KOPT-K1 (cell line): ENCODE measurements around the gene DOC2A.

Experiments used
- H3K27ac ChIP-seq: fragments of 200-600 bp; sonication (generic); 2 replicates; pipeline ENCODE4 v1.5.1; 2016; ENCODE audit warnings: antibody characterized with exemption, mild to moderate bottlenecking, low read depth, low read length; ENCODE audit not compliant: poor library complexity, severe bottlenecking
- H3K36me3 ChIP-seq: fragments of 200-600 bp; sonication (generic); 2 replicates; pipeline ENCODE4 v1.5.1; 2017; ENCODE audit warnings: antibody characterized with exemption, mild to moderate bottlenecking, low read length, moderate library complexity; ENCODE audit not compliant: insufficient read depth
- H3K9me3 ChIP-seq: fragments of 200-600 bp; sonication (generic); 2 replicates; pipeline ENCODE4 v1.5.1; 2017; ENCODE audit warnings: antibody characterized with exemption, low read length, mild to moderate bottlenecking; ENCODE audit not compliant: insufficient read depth, poor library complexity, severe bottlenecking

Gene DOC2A

GRCh38 chr16:29990883-29991570 is 19.8 kb downstream of the DOC2A start:
- H3K36me3 ChIP-seq = peaks cover 88% of the 10 kb centered on the region
- no peak overlapping the region for H3K27ac ChIP-seq
- H3K9me3 ChIP-seq = no peaks in the 10 kb centered on the region

DNA sequence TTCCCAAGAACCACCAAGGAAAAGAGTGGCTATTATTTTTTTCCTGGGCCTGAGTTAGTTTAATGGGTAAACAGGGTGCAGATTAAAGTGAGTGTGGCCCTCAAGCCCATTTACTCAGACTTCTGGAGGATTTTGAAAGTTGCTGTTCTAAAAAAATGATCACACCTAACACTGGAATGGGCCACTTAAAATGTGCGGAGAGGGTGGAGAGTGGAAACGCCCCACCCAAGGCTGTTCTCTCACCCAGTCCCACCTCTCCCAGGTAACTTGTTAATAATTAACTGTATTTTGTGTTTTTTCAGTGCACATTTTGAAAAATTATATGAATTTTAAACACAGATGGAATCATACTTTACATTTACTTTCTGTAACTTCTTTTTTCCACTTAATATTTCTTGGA is 20.8 kb downstream of the DOC2A start:
- H3K9me3 ChIP-seq = no peaks in the 10 kb centered on the region
- peaks cover 98% of the 10 kb centered on the region for H3K36me3 ChIP-seq
- H3K27ac ChIP-seq = no peak overlapping the region

DNA sequence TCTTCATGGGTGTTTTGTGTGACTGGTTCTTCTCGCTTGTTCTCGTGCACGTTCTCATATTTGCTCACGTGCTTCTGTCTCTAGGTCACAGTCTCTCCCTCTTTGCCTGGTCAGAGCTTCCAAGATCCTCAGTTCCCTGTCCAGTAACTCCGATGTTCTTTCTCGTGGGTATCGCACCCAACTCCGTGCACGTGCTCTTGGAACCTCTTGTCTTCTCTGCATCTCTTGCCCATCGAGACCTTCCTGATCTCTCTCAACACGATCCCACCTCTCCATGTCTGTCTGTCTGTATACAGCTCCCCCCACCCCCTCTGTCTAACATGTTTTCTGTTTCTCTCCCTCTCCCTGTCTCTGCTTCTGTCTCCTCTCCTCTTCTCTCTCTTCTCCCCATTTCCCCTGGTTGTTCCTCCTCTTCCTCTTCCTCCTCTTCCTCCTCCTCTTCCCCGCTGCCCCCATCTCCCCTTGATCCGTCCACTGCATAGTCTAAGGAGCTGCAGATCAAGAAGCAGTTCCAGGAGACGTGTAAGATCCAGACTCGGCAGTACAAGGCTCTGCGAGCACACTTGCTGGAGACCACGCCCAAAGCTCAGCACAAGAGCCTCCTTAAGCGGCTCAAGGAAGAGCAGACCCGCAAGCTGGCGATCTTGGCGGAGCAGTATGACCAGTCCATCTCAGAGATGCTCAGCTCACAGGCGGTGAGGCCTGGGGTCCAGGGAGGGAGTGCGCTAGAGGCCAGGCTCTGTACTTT is 21.5 kb downstream of the DOC2A start:
- no peaks in the 10 kb centered on the region for H3K9me3 ChIP-seq
- H3K36me3 ChIP-seq = peaks cover 100% of the 10 kb centered on the region
- H3K27ac ChIP-seq = no peak overlapping the region

- H3K9me3 ChIP-seq = no peaks in the 10 kb centered on the region
- H3K36me3 ChIP-seq = peaks cover 100% of the 10 kb centered on the region
- H3K27ac ChIP-seq = no peak overlapping the region
Measured at GRCh38 chr16:29988346-29989075, 22.3 kb downstream of the DOC2A start.

DNA sequence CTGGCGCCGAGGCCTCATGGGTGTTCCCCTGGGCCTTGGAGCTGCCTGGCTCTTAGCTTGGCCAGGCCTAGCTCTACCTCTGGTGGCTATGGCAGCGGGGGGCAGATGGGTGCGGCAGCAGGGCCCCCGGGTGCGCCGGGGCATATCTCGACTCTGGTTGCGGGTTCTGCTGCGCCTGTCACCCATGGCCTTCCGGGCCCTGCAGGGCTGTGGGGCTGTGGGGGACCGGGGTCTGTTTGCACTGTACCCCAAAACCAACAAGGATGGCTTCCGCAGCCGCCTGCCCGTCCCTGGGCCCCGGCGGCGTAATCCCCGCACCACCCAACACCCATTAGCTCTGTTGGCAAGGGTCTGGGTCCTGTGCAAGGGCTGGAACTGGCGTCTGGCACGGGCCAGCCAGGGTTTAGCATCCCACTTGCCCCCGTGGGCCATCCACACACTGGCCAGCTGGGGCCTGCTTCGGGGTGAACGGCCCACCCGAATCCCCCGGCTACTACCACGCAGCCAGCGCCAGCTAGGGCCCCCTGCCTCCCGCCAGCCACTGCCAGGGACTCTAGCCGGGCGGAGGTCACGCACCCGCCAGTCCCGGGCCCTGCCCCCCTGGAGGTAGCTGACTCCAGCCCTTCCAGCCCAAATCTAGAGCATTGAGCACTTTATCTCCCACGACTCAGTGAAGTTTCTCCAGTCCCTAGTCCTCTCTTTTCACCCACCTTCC is 23.3 kb downstream of the DOC2A start:
- Histone ChIP-seq H3K27ac (no peak overlapping the region), H3K36me3 (peaks cover 100% of the 10 kb centered on the region), H3K9me3 (no peaks in the 10 kb centered on the region)

GRCh38 chr16:29986931-29987330 is 23.9 kb downstream of the DOC2A start:
- H3K36me3 ChIP-seq = peaks cover 100% of the 10 kb centered on the region
- H3K9me3 ChIP-seq = no peaks in the 10 kb centered on the region
- no peak overlapping the region for H3K27ac ChIP-seq

DNA sequence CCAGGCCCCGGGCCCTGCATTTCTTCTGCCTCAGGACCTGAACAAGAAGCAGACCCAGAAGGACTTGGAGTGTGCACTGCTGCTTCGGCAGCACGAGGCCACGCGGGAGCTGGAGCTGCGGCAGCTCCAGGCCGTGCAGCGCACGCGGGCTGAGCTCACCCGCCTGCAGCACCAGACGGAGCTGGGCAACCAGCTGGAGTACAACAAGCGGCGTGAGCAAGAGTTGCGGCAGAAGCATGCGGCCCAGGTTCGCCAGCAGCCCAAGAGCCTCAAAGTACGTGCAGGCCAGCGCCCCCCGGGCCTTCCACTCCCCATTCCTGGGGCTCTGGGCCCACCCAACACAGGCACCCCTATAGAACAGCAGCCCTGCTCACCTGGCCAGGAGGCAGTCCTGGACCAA is 24.6 kb downstream of the DOC2A start:
- Histone ChIP-seq H3K9me3 (no peaks in the 10 kb centered on the region), H3K36me3 (peaks cover 100% of the 10 kb centered on the region), H3K27ac (no peak overlapping the region)

GRCh38 chr16:29985271-29985811 is 25.5 kb downstream of the DOC2A start:
- no peaks in the 10 kb centered on the region for H3K9me3 ChIP-seq
- peaks cover 100% of the 10 kb centered on the region for H3K36me3 ChIP-seq
- H3K27ac ChIP-seq = no peak overlapping the region

- peaks cover 100% of the 10 kb centered on the region for H3K36me3 ChIP-seq
- H3K9me3 ChIP-seq = no peaks in the 10 kb centered on the region
- no peak overlapping the region for H3K27ac ChIP-seq
Measured at GRCh38 chr16:29984764-29985147, 26.1 kb downstream of the DOC2A start.

- Histone ChIP-seq H3K9me3 (no peaks in the 10 kb centered on the region), H3K36me3 (peaks cover 100% of the 10 kb centered on the region), H3K27ac (no peak overlapping the region)
Measured at GRCh38 chr16:29984137-29984763, 26.6 kb downstream of the DOC2A start.

DNA sequence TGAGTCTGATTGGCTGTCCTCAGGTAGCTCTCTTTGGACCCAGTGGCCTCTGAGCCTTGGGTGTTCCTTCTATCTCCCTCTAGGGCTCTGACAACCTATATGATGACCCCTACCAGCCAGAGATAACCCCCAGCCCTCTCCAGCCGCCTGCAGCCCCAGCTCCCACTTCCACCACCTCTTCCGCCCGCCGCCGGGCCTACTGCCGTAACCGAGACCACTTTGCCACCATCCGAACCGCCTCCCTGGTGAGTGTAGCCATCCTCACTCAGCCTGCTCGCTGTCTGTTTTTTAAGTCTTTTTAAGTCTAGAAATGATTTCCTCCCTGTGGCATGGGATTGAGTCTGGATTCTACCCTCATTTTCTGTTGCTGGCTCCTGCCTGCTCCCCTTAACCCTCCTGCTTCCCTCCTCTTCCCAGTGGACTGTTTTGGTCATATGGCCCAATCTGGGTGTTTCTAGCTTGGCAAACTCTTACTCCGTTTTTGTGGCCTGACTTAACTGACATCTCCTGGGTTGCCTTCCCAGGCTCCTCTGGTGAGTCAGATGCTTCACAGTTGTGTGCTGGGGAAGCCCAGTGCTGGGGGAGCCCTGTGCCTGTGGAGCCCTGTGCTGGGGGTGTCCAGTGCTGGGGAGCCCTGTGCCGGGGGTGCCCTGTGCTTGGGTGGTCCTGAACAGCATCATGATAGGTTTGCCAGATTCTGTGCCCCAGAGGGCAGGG is 27.2 kb downstream of the DOC2A start:
- Histone ChIP-seq H3K27ac (no peak overlapping the region), H3K36me3 (peaks cover 100% of the 10 kb centered on the region), H3K9me3 (no peaks in the 10 kb centered on the region)

DNA sequence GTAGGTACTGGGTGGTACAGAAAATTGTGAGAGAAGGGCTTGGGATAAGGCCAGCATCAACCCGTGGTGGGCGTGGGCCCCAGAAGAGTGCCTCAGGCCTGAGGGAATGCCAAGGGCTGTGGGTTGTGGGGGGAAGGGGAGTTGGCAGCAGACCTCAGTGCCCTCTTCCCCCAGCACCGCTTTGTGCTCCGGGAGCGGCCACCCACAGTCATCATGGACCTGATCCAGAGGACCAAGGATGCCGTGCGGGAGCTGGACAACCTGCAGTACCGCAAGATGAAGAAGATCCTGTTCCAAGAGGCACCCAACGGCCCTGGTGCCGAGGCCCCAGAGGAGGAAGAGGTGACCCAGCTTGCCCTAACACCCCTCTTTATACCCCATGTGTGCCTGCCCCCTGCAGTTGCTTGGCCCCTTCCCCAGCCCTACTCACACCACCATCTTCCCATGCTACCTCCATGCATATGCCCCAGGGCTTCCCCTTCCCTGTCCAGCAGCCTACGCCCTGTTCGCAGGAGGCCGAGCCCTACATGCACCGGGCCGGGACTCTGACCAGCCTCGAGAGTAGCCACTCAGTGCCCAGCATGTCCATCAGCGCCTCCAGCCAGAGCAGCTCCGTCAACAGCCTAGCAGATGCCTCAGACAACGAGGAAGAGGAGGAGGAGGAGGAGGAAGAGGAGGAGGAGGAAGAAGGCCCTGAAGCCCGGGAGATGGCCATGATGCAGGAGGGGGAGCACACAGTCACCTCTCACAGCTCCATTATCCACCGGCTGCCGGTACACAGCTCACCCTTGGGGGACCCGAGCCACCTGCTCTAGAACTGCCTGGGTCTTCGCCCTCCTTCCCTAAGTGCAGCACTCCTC is 28.0 kb downstream of the DOC2A start:
- peaks cover 100% of the 10 kb centered on the region for H3K36me3 ChIP-seq
- H3K27ac ChIP-seq = no peak overlapping the region

GRCh38 chr16:29978564-29979270 is 32.1 kb downstream of the DOC2A start:
- H3K27ac ChIP-seq = no peak overlapping the region
- no peaks in the 10 kb centered on the region for H3K9me3 ChIP-seq
- peaks cover 67% of the 10 kb centered on the region for H3K36me3 ChIP-seq

More for the DNA sequence above, 28.0 kb downstream of the DOC2A start:
- no peaks in the 10 kb centered on the region for H3K9me3 ChIP-seq
